ENCODE results near the gene G6PC2. TPM values are rescaled to one million over a fixed set of nuclear protein-coding genes. Genes with fewer than 3 reads are reported as not detected.

The G6PC2 gene
- total RNA-seq, 1 donor from 2014 or later = not detected

- Mint-ChIP-seq H3K27me3 (ENCODE audit: insufficient read depth, low read depth) (peaks cover 4% of the 10 kb centered on the region), H3K36me3 (peaks cover 31% of the 10 kb centered on the region), H3K27ac (no peak overlapping the region), H3K9me3 (no peaks in the 10 kb centered on the region), H3K4me1 (no peaks in the 10 kb centered on the region), H3K4me3 (no peak overlapping the region)
- Histone ChIP-seq H3F3A (ENCODE audit: low read depth) (peaks cover 3% of the 10 kb centered on the region), H3K36me3 (no peaks in the 10 kb centered on the region), H3K9me3 (ENCODE audit: low read depth) (no peaks in the 10 kb centered on the region), H4K20me1 (ENCODE audit: low read depth) (no peaks in the 10 kb centered on the region), H3K4me2 (no peak overlapping the region), H3K9ac (no peak overlapping the region), H3K27me3 (no peaks in the 10 kb centered on the region), H3K79me2 (ENCODE audit: low read depth) (no peaks in the 10 kb centered on the region), H2AFZ (replicated peaks) (no peak overlapping the region), H3K4me1 (peaks cover 2% of the 10 kb centered on the region), H3K27ac (no peak overlapping the region), H3K4me3 (no peak overlapping the region)
- DNase-seq (ENCODE audit: low spot score) = no peak
- TF ChIP-seq EZH2phosphoT487 (IDR thresholded peaks at IDR 0.05) = no peak
- TF ChIP-seq, protein P1, sequence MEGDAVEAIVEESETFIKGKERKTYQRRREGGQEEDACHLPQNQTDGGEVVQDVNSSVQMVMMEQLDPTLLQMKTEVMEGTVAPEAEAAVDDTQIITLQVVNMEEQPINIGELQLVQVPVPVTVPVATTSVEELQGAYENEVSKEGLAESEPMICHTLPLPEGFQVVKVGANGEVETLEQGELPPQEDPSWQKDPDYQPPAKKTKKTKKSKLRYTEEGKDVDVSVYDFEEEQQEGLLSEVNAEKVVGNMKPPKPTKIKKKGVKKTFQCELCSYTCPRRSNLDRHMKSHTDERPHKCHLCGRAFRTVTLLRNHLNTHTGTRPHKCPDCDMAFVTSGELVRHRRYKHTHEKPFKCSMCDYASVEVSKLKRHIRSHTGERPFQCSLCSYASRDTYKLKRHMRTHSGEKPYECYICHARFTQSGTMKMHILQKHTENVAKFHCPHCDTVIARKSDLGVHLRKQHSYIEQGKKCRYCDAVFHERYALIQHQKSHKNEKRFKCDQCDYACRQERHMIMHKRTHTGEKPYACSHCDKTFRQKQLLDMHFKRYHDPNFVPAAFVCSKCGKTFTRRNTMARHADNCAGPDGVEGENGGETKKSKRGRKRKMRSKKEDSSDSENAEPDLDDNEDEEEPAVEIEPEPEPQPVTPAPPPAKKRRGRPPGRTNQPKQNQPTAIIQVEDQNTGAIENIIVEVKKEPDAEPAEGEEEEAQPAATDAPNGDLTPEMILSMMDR (IDR thresholded peaks at IDR 0.05) = no peak
- TF ChIP-seq EZH2 (IDR thresholded peaks at IDR 0.05) = no peak
Observed at GRCh38 chr2:168853471-168853870, 47.6 kb upstream of the G6PC2 start.

- H3K9ac ChIP-seq = no peak overlapping the region
- no peak overlapping the region for H3K4me3 ChIP-seq
- no peaks in the 10 kb centered on the region for H3K36me3 ChIP-seq
- H3K4me1 ChIP-seq = no peaks in the 10 kb centered on the region
- H4K20me1 ChIP-seq (ENCODE audit: low read depth) = no peaks in the 10 kb centered on the region
- no peaks in the 10 kb centered on the region for H3K27me3 ChIP-seq
- TF ChIP-seq EZH2 (IDR thresholded peaks at IDR 0.05) (no peak), EZH2phosphoT487 (IDR thresholded peaks at IDR 0.05) (no peak)
- TF ChIP-seq, protein P1 (IDR thresholded peaks at IDR 0.05) = no peak
- Mint-ChIP-seq H3K27me3 (ENCODE audit: insufficient read depth, low read depth) (peaks cover 2% of the 10 kb centered on the region), H3K36me3 (peaks cover 38% of the 10 kb centered on the region), H3K9me3 (no peaks in the 10 kb centered on the region), H3K4me1 (no peaks in the 10 kb centered on the region), H3K4me3 (no peak overlapping the region), H3K27ac (no peak overlapping the region)
- no peaks in the 10 kb centered on the region for H3K9me3 ChIP-seq (ENCODE audit: low read depth)
- H3K4me2 ChIP-seq = no peak overlapping the region
- H3K27ac ChIP-seq = no peak overlapping the region
- no peaks in the 10 kb centered on the region for H3F3A ChIP-seq (ENCODE audit: low read depth)
- H3K79me2 ChIP-seq (ENCODE audit: low read depth) = no peaks in the 10 kb centered on the region
- no peak overlapping the region for H2AFZ ChIP-seq (replicated peaks)
- no peak for DNase-seq (ENCODE audit: low spot score)
Observed at GRCh38 chr2:168854651-168855050, 46.4 kb upstream of the G6PC2 start.

- no peak overlapping the region for H3K9ac ChIP-seq
- no peak overlapping the region for H3K4me2 ChIP-seq
- H3K4me3 ChIP-seq = no peak overlapping the region
- H2AFZ ChIP-seq (replicated peaks) = no peak overlapping the region
- H3K4me3 Mint-ChIP-seq = no peak overlapping the region
- H4K20me1 ChIP-seq (ENCODE audit: low read depth) = no peaks in the 10 kb centered on the region
- H3K27ac Mint-ChIP-seq = no peak overlapping the region
- H3K4me1 Mint-ChIP-seq = no peaks in the 10 kb centered on the region
- no peaks in the 10 kb centered on the region for H3K4me1 ChIP-seq
- peaks cover 2% of the 10 kb centered on the region for H3K27me3 Mint-ChIP-seq (ENCODE audit: insufficient read depth, low read depth)
- H3K36me3 Mint-ChIP-seq = peaks cover 38% of the 10 kb centered on the region
- TF ChIP-seq, protein P1 (IDR thresholded peaks at IDR 0.05) = no peak
- TF ChIP-seq EZH2phosphoT487 (IDR thresholded peaks at IDR 0.05) (no peak), EZH2 (IDR thresholded peaks at IDR 0.05) (no peak)
- DNase-seq (ENCODE audit: low spot score) = no peak
- H3K27ac ChIP-seq = no peak overlapping the region
- H3K79me2 ChIP-seq (ENCODE audit: low read depth) = no peaks in the 10 kb centered on the region
- no peaks in the 10 kb centered on the region for H3K9me3 ChIP-seq (ENCODE audit: low read depth)
- no peaks in the 10 kb centered on the region for H3F3A ChIP-seq (ENCODE audit: low read depth)
- no peaks in the 10 kb centered on the region for H3K36me3 ChIP-seq
- no peaks in the 10 kb centered on the region for H3K27me3 ChIP-seq
- no peaks in the 10 kb centered on the region for H3K9me3 Mint-ChIP-seq
Observed at GRCh38 chr2:168855601-168856000, 45.5 kb upstream of the G6PC2 start.
